GM23338 (cell line): ENCODE results near the gene UGT1A10. TPM values are rescaled to one million over a fixed set of nuclear protein-coding genes. Genes with fewer than 3 reads are reported as not detected.

Experiments used
- ATAC-seq: fragments of 200-7000 bp; cut with Tn5 transposase; 3 replicates; pipeline ENCODE4 v1.9.1; 2020
- DNase-seq: peaks from one replicate; pipeline ENCODE4 v3.0.0-alpha.2; 2015; ENCODE audit warnings: low spot score
- H2AFZ ChIP-seq: fragments of 200-600 bp; sonication (generic); 2 replicates; pipeline ENCODE4 v1.8.0; 2016; ENCODE audit warnings: antibody characterized with exemption, mild to moderate bottlenecking, moderate library complexity
- H3F3A ChIP-seq: fragments of 200-600 bp; sonication (generic); replicated peaks from 2 replicates; pipeline ENCODE4 v1.8.0; 2017; ENCODE audit warnings: antibody characterized with exemption, mixed run types, low read depth
- H3K27ac ChIP-seq: fragments of 200-600 bp; sonication (generic); 2 replicates; pipeline ENCODE4 v1.6.1; 2016; ENCODE audit warnings: low read depth
- H3K27me3 ChIP-seq: fragments of 200-600 bp; sonication (generic); 2 replicates; pipeline ENCODE4 v1.8.0; 2016; ENCODE audit warnings: mild to moderate bottlenecking, mixed run types, moderate library complexity; ENCODE audit not compliant: insufficient read depth
- H3K36me3 ChIP-seq: fragments of 200-600 bp; sonication (generic); 2 replicates; pipeline ENCODE4 v1.8.0; 2016; ENCODE audit warnings: mild to moderate bottlenecking; ENCODE audit not compliant: insufficient read depth
- H3K4me1 ChIP-seq: fragments of 200-600 bp; sonication (generic); 2 replicates; pipeline ENCODE4 v1.8.0; 2016; ENCODE audit warnings: mild to moderate bottlenecking, moderate library complexity; ENCODE audit not compliant: insufficient read depth
- H3K4me2 ChIP-seq: fragments of 200-600 bp; sonication (generic); 2 replicates; pipeline ENCODE4 v1.7.1; 2017; ENCODE audit warnings: mixed run types
- H3K4me3 ChIP-seq: fragments of 200-600 bp; sonication (generic); 2 replicates; pipeline ENCODE4 v1.6.1; 2016; ENCODE audit warnings: mixed run types
- H3K79me2 ChIP-seq: fragments of 200-600 bp; sonication (generic); replicated peaks from 2 replicates; pipeline ENCODE4 v1.8.0; 2017; ENCODE audit warnings: mild to moderate bottlenecking; ENCODE audit not compliant: insufficient read depth
- H3K9me2 ChIP-seq: fragments of 200-600 bp; sonication (generic); 2 replicates; pipeline ENCODE4 v1.8.0; 2017; ENCODE audit not compliant: insufficient read depth
- H4K20me1 ChIP-seq: fragments of 200-600 bp; sonication (generic); replicated peaks from 2 replicates; pipeline ENCODE4 v1.8.0; 2017; ENCODE audit warnings: mild to moderate bottlenecking; ENCODE audit not compliant: insufficient read depth
- H3K27ac Mint-ChIP-seq: 2 replicates; pipeline ENCODE4 v1.8.0; 2020; ENCODE audit warnings: inconsistent platforms, mild to moderate bottlenecking, moderate library complexity, mixed read lengths
- H3K27me3 Mint-ChIP-seq: 3 replicates; pipeline ENCODE4 v1.8.0; 2022; ENCODE audit warnings: low read depth, mild to moderate bottlenecking, moderate library complexity, mixed read lengths, inconsistent platforms; ENCODE audit not compliant: insufficient read depth, poor library complexity
- H3K36me3 Mint-ChIP-seq: 3 replicates; pipeline ENCODE4 v1.8.0; 2021; ENCODE audit warnings: low read depth, mild to moderate bottlenecking, inconsistent platforms, moderate library complexity, mixed read lengths
- H3K4me1 Mint-ChIP-seq: 3 replicates; pipeline ENCODE4 v1.8.0; 2020; ENCODE audit warnings: mild to moderate bottlenecking, inconsistent platforms, mixed read lengths
- H3K4me3 Mint-ChIP-seq: 3 replicates; pipeline ENCODE4 v1.8.0; 2021; ENCODE audit warnings: moderate library complexity, mild to moderate bottlenecking, inconsistent platforms, mixed read lengths
- H3K9me3 Mint-ChIP-seq: 3 replicates; pipeline ENCODE4 v1.8.0; 2020; ENCODE audit warnings: moderate library complexity, mild to moderate bottlenecking, inconsistent platforms, mixed read lengths
- CREB1 ChIP-seq: fragments of 250-450 bp; sonication (Bioruptor Pico); IDR thresholded peaks from 2 replicates; pipeline ENCODE4 v1.5.0; 2020; ENCODE audit warnings: low read depth, mild to moderate bottlenecking, moderate library complexity
- EZH2 ChIP-seq: fragments of 200-600 bp; sonication (generic); IDR thresholded peaks from one replicate; pipeline ENCODE4 v1.8.0; 2017; ENCODE audit warnings: antibody characterized with exemption, mild to moderate bottlenecking, low read depth; ENCODE audit not compliant: unreplicated experiment
- EZH2phosphoT487 ChIP-seq: fragments of 200-600 bp; sonication (generic); IDR thresholded peaks from one replicate; pipeline ENCODE4 v1.8.1; 2018; ENCODE audit warnings: antibody characterized with exemption; ENCODE audit not compliant: unreplicated experiment
- JUNB ChIP-seq: IDR thresholded peaks from one replicate; pipeline ENCODE4 v1.6.1; 2016; ENCODE audit warnings: antibody characterized with exemption; ENCODE audit not compliant: unreplicated experiment
- NANOG ChIP-seq: IDR thresholded peaks from 2 replicates; pipeline ENCODE4 v1.6.1; 2016; ENCODE audit warnings: antibody characterized with exemption, borderline replicate concordance
- POLR2AphosphoS5 ChIP-seq: IDR thresholded peaks from 2 replicates; pipeline ENCODE4 v1.6.1; 2016; ENCODE audit warnings: antibody characterized with exemption, low read depth
- REST ChIP-seq: IDR thresholded peaks from one replicate; pipeline ENCODE4 v1.6.1; 2018; ENCODE audit warnings: antibody characterized with exemption; ENCODE audit not compliant: unreplicated experiment
- STAT1 ChIP-seq: IDR thresholded peaks from one replicate; pipeline ENCODE4 v1.6.1; 2016; ENCODE audit warnings: antibody characterized with exemption; ENCODE audit not compliant: unreplicated experiment
- ZNF114 ChIP-seq: fragments of 250-450 bp; sonication (Bioruptor Pico); IDR thresholded peaks from 2 replicates; pipeline ENCODE4 v1.5.0; 2020; ENCODE audit warnings: mild to moderate bottlenecking, moderate library complexity
- ZNF331 ChIP-seq: fragments of 250-450 bp; sonication (Bioruptor Pico); IDR thresholded peaks from 2 replicates; pipeline ENCODE4 v1.5.0; 2020; ENCODE audit warnings: low read depth, mild to moderate bottlenecking, moderate library complexity
- polyA plus RNA-seq: library from polyadenylated mRNA; unstranded; fragments of >200 nt; fragmentation: Nextera tagmentation; extraction: Ambion mirVana; gene quantifications from 2 replicates; pipeline ENCODE4 v1.2.1, GENCODE V29; 2016
- total RNA-seq: library from RNA; depleted of rRNA; stranded (reverse); fragments of >200 nt; shearing (Covaris generic); gene quantifications from 2 replicates; pipeline ENCODE4 v1.2.3, GENCODE V29; 2014
- TF ChIP-seq, protein P1 (sequence below): IDR thresholded peaks from 2 replicates; pipeline ENCODE4 v1.6.1; 2016; ENCODE audit warnings: antibody characterized with exemption
- TF ChIP-seq, protein P2 (sequence below), 2 experiments: fragments of 200-600 bp in 1 of 2; sonication (generic) in 1 of 2; conservative IDR thresholded peaks; 2 replicates each; pipeline versions ENCODE4 v1.5.1 to v1.6.1; 2016 to 2017; ENCODE audit warnings: antibody characterized with exemption in 2 of 2, low read depth in 2 of 2, mild to moderate bottlenecking in 2 of 2, moderate library complexity in 1 of 2
- TF ChIP-seq, protein P3 (sequence below): fragments of 250-450 bp; sonication (Bioruptor Pico); IDR thresholded peaks from 2 replicates; pipeline ENCODE4 v1.5.0; 2020; ENCODE audit warnings: mild to moderate bottlenecking, moderate library complexity

UGT1A10 gene
- total and polyA plus RNA-seq, 2 experiments from 2014 or later = not detected

GRCh38 chr2:233639860-233640259, 3.6 kb downstream of the UGT1A10 start:
- peaks cover 5% of the 10 kb centered on the region for H3K9me3 Mint-ChIP-seq
- no peaks in the 10 kb centered on the region for H3F3A ChIP-seq
- TF ChIP-seq NANOG (no peak), JUNB (no peak), REST (no peak), EZH2 (no peak), STAT1 (no peak), POLR2AphosphoS5 (no peak), ZNF331 (CRISPR knock-in tag) (no peak), EZH2phosphoT487 (no peak), ZNF114 (CRISPR knock-in tag) (no peak), CREB1 (CRISPR knock-in tag) (no peak)
- TF ChIP-seq, protein P1, sequence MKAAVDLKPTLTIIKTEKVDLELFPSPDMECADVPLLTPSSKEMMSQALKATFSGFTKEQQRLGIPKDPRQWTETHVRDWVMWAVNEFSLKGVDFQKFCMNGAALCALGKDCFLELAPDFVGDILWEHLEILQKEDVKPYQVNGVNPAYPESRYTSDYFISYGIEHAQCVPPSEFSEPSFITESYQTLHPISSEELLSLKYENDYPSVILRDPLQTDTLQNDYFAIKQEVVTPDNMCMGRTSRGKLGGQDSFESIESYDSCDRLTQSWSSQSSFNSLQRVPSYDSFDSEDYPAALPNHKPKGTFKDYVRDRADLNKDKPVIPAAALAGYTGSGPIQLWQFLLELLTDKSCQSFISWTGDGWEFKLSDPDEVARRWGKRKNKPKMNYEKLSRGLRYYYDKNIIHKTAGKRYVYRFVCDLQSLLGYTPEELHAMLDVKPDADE = no peak
- TF ChIP-seq, protein P2, sequence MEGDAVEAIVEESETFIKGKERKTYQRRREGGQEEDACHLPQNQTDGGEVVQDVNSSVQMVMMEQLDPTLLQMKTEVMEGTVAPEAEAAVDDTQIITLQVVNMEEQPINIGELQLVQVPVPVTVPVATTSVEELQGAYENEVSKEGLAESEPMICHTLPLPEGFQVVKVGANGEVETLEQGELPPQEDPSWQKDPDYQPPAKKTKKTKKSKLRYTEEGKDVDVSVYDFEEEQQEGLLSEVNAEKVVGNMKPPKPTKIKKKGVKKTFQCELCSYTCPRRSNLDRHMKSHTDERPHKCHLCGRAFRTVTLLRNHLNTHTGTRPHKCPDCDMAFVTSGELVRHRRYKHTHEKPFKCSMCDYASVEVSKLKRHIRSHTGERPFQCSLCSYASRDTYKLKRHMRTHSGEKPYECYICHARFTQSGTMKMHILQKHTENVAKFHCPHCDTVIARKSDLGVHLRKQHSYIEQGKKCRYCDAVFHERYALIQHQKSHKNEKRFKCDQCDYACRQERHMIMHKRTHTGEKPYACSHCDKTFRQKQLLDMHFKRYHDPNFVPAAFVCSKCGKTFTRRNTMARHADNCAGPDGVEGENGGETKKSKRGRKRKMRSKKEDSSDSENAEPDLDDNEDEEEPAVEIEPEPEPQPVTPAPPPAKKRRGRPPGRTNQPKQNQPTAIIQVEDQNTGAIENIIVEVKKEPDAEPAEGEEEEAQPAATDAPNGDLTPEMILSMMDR (conservative IDR thresholded peaks at IDR 0.05; ENCODE audit: low read depth in 2 of 2) = no peak
- TF ChIP-seq, protein P3, sequence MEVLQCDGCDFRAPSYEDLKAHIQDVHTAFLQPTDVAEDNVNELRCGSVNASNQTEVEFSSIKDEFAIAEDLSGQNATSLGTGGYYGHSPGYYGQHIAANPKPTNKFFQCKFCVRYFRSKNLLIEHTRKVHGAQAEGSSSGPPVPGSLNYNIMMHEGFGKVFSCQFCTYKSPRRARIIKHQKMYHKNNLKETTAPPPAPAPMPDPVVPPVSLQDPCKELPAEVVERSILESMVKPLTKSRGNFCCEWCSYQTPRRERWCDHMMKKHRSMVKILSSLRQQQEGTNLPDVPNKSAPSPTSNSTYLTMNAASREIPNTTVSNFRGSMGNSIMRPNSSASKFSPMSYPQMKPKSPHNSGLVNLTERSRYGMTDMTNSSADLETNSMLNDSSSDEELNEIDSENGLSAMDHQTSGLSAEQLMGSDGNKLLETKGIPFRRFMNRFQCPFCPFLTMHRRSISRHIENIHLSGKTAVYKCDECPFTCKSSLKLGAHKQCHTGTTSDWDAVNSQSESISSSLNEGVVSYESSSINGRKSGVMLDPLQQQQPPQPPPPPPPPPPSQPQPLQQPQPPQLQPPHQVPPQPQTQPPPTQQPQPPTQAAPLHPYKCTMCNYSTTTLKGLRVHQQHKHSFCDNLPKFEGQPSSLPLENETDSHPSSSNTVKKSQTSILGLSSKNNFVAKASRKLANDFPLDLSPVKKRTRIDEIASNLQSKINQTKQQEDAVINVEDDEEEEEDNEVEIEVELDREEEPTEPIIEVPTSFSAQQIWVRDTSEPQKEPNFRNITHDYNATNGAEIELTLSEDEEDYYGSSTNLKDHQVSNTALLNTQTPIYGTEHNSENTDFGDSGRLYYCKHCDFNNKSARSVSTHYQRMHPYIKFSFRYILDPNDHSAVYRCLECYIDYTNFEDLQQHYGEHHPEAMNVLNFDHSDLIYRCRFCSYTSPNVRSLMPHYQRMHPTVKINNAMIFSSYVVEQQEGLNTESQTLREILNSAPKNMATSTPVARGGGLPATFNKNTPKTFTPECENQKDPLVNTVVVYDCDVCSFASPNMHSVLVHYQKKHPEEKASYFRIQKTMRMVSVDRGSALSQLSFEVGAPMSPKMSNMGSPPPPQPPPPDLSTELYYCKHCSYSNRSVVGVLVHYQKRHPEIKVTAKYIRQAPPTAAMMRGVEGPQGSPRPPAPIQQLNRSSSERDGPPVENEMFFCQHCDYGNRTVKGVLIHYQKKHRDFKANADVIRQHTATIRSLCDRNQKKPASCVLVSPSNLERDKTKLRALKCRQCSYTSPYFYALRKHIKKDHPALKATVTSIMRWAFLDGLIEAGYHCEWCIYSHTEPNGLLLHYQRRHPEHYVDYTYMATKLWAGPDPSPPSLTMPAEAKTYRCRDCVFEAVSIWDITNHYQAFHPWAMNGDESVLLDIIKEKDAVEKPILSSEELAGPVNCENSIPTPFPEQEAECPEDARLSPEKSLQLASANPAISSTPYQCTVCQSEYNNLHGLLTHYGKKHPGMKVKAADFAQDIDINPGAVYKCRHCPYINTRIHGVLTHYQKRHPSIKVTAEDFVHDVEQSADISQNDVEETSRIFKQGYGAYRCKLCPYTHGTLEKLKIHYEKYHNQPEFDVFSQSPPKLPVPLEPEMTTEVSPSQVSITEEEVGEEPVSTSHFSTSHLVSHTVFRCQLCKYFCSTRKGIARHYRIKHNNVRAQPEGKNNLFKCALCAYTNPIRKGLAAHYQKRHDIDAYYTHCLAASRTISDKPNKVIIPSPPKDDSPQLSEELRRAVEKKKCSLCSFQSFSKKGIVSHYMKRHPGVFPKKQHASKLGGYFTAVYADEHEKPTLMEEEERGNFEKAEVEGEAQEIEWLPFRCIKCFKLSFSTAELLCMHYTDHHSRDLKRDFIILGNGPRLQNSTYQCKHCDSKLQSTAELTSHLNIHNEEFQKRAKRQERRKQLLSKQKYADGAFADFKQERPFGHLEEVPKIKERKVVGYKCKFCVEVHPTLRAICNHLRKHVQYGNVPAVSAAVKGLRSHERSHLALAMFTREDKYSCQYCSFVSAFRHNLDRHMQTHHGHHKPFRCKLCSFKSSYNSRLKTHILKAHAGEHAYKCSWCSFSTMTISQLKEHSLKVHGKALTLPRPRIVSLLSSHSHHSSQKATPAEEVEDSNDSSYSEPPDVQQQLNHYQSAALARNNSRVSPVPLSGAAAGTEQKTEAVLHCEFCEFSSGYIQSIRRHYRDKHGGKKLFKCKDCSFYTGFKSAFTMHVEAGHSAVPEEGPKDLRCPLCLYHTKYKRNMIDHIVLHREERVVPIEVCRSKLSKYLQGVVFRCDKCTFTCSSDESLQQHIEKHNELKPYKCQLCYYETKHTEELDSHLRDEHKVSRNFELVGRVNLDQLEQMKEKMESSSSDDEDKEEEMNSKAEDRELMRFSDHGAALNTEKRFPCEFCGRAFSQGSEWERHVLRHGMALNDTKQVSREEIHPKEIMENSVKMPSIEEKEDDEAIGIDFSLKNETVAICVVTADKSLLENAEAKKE = no peak
- H4K20me1 ChIP-seq = no peaks in the 10 kb centered on the region
- DNase-seq (no peak), ATAC-seq (no peak)
- no peaks in the 10 kb centered on the region for H3K27me3 Mint-ChIP-seq
- no peak overlapping the region for H3K4me3 Mint-ChIP-seq
- H3K27ac Mint-ChIP-seq = no peak overlapping the region
- H2AFZ ChIP-seq = no peak overlapping the region
- H3K36me3 Mint-ChIP-seq = peaks cover 5% of the 10 kb centered on the region; the same call in 2 of the 3 replicates
- H3K4me3 ChIP-seq = no peak overlapping the region
- no peaks in the 10 kb centered on the region for H3K27me3 ChIP-seq
- H3K4me1 Mint-ChIP-seq = no peaks in the 10 kb centered on the region
- no peaks in the 10 kb centered on the region for H3K36me3 ChIP-seq
- H3K79me2 ChIP-seq = no peaks in the 10 kb centered on the region
- no peak overlapping the region for H3K4me2 ChIP-seq
- H3K9me2 ChIP-seq = no peaks in the 10 kb centered on the region; the same call in 1 of the 2 replicates
- H3K4me1 ChIP-seq = no peaks in the 10 kb centered on the region
- H3K27ac ChIP-seq = no peak overlapping the region
